ENCODE measurements around the gene KIF25. TPM values are rescaled to one million over a fixed set of nuclear protein-coding genes. Genes with fewer than 3 reads are reported as not detected.

KIF25 gene
- total and polyA plus RNA-seq, 8 donors, result 0.63 to 14.8 (median 12.2) TPM

DNA sequence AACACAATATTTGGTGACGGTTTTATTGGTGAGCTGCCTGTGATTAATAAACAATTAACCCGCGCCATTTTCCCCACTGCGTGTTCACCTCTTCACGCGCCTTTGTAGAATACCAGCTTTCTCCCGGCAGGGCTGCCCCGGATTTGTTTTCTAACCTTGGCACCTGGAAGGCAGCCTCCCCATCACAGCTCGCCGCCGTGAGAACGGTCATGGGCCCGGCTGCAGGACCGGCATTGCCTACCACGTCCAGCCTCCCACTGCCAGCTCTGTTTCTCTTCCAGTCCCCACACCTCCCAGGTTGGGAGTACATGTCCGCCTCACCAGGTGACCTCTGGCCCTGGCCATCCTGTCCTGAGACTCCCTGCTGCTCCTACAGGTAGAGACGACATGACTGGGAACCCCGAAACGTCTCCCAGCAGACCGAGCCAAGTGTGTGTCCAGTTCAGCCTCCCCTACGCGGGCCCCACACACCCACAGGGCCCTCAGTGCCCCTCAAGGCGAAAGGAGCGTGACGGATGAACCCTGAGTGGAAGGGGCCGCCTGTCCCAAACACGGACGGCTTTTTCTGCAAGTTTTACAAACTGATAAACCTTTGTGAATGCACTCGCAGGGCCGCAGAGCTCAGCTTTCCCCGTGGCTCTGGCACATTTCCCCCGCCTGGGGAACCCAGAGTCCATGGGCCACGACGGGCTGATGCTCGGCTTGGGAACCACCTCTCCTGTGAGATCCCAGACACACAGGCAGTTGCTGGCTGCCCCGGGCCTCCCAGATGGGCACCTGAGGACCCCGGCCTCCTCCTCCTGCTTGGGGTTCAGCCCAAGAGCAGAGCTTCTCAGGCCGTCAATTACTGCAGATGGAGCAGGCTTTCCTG is 55.9 kb downstream of the KIF25 start:
- DNase-seq (peak in 1 of 4 donors; percentile 77), ATAC-seq (no peak)
- Histone ChIP-seq H3K4me3 (no peak overlapping the region), H3K27me3 (no peaks in the 10 kb centered on the region), H3K27ac (no peak overlapping the region), H3K9me3 (no peaks in the 10 kb centered on the region), H3K36me3 (no peaks in the 10 kb centered on the region), H3K4me1 (no peaks in the 10 kb centered on the region)
- TF ChIP-seq, protein P1, sequence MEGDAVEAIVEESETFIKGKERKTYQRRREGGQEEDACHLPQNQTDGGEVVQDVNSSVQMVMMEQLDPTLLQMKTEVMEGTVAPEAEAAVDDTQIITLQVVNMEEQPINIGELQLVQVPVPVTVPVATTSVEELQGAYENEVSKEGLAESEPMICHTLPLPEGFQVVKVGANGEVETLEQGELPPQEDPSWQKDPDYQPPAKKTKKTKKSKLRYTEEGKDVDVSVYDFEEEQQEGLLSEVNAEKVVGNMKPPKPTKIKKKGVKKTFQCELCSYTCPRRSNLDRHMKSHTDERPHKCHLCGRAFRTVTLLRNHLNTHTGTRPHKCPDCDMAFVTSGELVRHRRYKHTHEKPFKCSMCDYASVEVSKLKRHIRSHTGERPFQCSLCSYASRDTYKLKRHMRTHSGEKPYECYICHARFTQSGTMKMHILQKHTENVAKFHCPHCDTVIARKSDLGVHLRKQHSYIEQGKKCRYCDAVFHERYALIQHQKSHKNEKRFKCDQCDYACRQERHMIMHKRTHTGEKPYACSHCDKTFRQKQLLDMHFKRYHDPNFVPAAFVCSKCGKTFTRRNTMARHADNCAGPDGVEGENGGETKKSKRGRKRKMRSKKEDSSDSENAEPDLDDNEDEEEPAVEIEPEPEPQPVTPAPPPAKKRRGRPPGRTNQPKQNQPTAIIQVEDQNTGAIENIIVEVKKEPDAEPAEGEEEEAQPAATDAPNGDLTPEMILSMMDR (IDR thresholded peaks at IDR 0.05), result no peak
- intact Hi-C loops (cut with DNase I), result no loop called here

DNA sequence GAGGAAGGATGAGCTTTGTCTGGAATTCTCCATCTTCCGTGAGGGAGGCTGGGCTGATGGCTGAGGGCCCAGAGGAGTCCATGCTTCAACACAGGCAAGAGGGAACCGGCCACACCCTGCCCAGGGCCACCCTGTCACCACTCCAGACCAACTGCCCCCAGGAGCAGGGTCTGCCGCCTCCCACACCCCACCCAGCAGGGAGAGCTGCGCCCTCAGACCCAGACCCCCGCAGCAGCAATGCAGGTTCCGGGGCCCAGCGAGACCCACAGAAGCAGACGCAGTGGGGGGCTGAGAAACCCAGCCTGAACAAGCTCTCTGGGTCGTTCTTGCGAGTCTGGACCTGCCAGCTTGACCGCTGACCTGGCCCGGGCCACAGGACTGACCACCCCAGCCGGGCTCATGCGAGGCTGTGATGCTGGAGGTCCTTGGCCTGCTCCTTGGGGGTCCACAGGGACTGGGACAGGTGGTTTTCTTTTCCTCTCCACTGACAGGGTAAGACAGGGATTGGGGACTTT is 56.5 kb downstream of the KIF25 start:
- DNase-seq, result peak in 1 of 4 donors; percentile 77
- ATAC-seq, result no peak
- intact Hi-C loops (cut with DNase I), result no loop called here
- Histone ChIP-seq H3K9me3 (no peaks in the 10 kb centered on the region), H3K27ac (no peak overlapping the region), H3K4me1 (no peaks in the 10 kb centered on the region), H3K4me3 (no peak overlapping the region), H3K36me3 (no peaks in the 10 kb centered on the region), H3K27me3 (no peaks in the 10 kb centered on the region)
- TF ChIP-seq, protein P1 (IDR thresholded peaks at IDR 0.05), result no peak

DNA sequence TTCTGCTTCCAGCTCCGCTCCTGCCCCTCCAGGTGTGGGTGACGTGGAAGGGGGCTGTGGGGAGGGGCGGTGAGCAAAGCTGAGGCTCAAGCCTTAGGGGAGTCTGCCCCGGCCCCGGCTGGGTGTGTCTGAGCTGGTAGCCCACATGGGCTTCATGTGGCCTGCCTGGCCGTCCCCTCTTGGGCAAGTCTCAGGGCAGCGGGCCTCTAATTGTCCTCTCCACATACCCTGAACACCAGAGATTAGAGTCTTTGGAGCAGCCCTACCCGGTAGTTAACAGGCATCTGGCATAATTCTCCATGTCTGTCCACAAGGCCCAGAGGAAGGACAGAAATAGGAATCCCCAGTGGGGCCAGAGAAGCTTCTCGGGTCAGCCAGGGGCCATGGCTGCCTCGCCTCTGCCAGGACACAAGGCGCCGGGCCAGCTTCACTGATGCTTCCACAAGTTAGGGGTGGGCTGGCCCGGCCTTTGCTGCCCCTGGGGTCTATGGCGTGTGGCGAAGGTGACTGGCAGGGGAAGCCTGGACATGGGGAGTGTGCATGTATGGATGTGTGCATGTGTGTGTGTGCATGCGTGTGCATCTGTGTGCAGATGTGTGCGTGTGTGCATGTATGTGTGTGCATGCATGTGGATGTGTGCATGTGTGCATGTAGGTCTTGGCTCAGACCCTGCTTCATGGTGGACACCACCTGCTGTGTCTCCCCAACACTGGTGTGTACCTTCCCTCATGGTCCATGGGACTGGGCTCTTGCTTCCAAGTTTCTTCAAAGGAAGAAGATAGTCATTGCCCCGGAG is 57.5 kb downstream of the KIF25 start:
- Histone ChIP-seq H3K4me1 (no peaks in the 10 kb centered on the region), H3K4me3 (no peak overlapping the region), H3K36me3 (no peaks in the 10 kb centered on the region), H3K27ac (no peak overlapping the region), H3K9me3 (no peaks in the 10 kb centered on the region), H3K27me3 (no peaks in the 10 kb centered on the region)
- TF ChIP-seq, protein P1 (IDR thresholded peaks at IDR 0.05), result no peak
- ATAC-seq (no peak), DNase-seq (peak in 1 of 4 donors; percentile 76)
- intact Hi-C loops (cut with DNase I), result no loop called here

DNA sequence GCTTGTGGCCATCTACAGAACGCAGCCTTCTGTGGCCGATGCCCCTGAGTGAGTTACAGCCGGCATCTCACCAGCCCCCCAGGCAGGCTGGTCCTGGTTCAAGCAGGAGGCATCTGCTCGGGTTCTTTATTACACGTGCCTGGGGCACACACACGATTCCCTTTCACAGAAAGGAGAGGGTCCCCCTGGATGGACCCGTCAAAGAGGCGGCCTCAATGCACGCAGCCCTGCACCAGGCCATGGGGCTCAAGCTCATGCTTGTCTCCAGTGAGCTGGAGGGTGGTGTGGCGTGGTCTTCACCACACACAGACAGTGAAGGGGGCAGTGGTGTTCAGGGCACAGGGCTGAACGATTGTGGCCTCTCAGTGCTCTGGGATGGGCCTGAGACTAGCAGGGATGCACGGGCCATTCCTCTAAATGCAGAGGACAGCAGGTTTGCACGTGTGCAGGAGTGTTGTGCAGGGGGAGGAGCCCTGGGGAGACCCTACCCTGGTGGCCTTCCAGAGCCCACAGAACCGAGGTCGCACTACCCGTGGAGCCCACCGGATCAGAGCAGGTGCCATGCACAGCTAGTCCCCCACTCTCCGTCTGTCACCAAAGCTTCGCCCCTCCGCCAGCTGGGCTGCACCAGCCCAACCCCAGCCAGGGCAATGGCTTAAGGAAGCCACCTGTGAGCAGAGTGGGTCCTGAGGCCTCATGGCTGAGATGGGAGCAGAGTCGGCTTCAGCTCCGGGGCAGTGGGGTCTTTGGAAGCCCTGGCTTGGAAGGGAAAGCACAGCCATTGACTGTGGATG is 58.4 kb downstream of the KIF25 start:
- H3K4me1 ChIP-seq, result no peaks in the 10 kb centered on the region
- no peak overlapping the region for H3K4me3 ChIP-seq
- H3K27me3 ChIP-seq, result no peaks in the 10 kb centered on the region
- TF ChIP-seq, protein P1 (IDR thresholded peaks at IDR 0.05), result no peak
- H3K36me3 ChIP-seq, result no peaks in the 10 kb centered on the region
- H3K27ac ChIP-seq, result no peak overlapping the region
- no peaks in the 10 kb centered on the region for H3K9me3 ChIP-seq
- DNase-seq (peak in 1 of 4 donors; percentile 72), ATAC-seq (no peak)
- intact Hi-C loops (cut with DNase I), result no loop called here
